Lung (tissue), 12 donors: ENCODE measurements around the gene FLNB. TPM values are rescaled to one million over a fixed set of nuclear protein-coding genes. Genes with fewer than 3 reads are reported as not detected.
A peak's percentile ranks its signal among the peaks of the same experiment; 100 is the strongest.

Experiments
- ATAC-seq: fragments of 200-7000 bp; cut with Tn5 transposase; one replicate; pipeline ENCODE4 v1.9.1; 2020; ENCODE audit warnings: moderate number of reproducible peaks; ENCODE audit not compliant: insufficient read depth, low FRiP score
- DNase-seq, 3 donors: peaks; one replicate each; pipeline ENCODE4 v3.0.0-alpha.2; 2013 to 2017
- H3K27ac ChIP-seq, 2 donors: one replicate each; pipeline ENCODE4 v1.5.1; 2013; ENCODE audit warnings: mild to moderate bottlenecking in 2 of 2, moderate library complexity in 2 of 2, control low read depth in 1 of 2, inconsistent platforms in 1 of 2, low read depth in 1 of 2, low read length in 1 of 2
- H3K27me3 ChIP-seq, 3 donors: one replicate each; pipeline ENCODE4 v1.5.1; 2013; ENCODE audit warnings: low read length in 2 of 3; ENCODE audit not compliant: control insufficient read depth in 3 of 3, insufficient read depth in 3 of 3
- H3K36me3 ChIP-seq, 4 donors: one replicate each; pipeline ENCODE4 v1.5.1; 2013; ENCODE audit warnings: low read length in 4 of 4, mild to moderate bottlenecking in 1 of 4, moderate library complexity in 1 of 4; ENCODE audit not compliant: control insufficient read depth in 4 of 4, insufficient read depth in 4 of 4
- H3K4me1 ChIP-seq, 5 donors: one replicate each; pipeline ENCODE4 v1.5.1; 2013; ENCODE audit warnings: low read length in 5 of 5, mild to moderate bottlenecking in 2 of 5, moderate library complexity in 1 of 5; ENCODE audit not compliant: control insufficient read depth in 5 of 5, insufficient read depth in 5 of 5
- H3K4me3 ChIP-seq: one replicate; pipeline ENCODE4 v1.5.1; 2013; ENCODE audit warnings: mild to moderate bottlenecking, control low read depth, moderate library complexity
- H3K9ac ChIP-seq, 2 donors: one replicate each; pipeline ENCODE4 v1.5.1; 2013; ENCODE audit warnings: low read length in 2 of 2, control low read depth in 1 of 2; ENCODE audit not compliant: insufficient read depth in 1 of 2
- H3K9me3 ChIP-seq, 4 donors: one replicate each; pipeline ENCODE4 v1.5.1; 2013; ENCODE audit warnings: low read length in 3 of 4, mild to moderate bottlenecking in 1 of 4, moderate library complexity in 1 of 4; ENCODE audit not compliant: control insufficient read depth in 4 of 4, insufficient read depth in 3 of 4
- WGBS, 2 donors: extraction: QIAGEN DNeasy Blood & Tissue Kit; methylation state at CpG; one replicate each; pipeline ENCODE4 v1.1.7; 2013; 5-methylcytosine and 5-hydroxymethylcytosine counted together
- polyA plus RNA-seq, 2 donors: library from polyadenylated mRNA; stranded (reverse); fragments of 200-250 nt; gene quantifications; one replicate each; pipeline ENCODE4 v1.2.1, GENCODE V29; 2013
- total RNA-seq, 2 donors: library from RNA; depleted of rRNA in 1 of 2; stranded (reverse); fragments of >200 nt in 1 of 2; gene quantifications; one replicate each; pipeline ENCODE4 v1.2.1, GENCODE V29; 2014 to 2021
- TF ChIP-seq, protein P1 (sequence below): IDR thresholded peaks from 2 replicates; pipeline ENCODE4 v1.5.1; 2012; ENCODE audit warnings: mild to moderate bottlenecking; ENCODE audit errors: control extremely low read depth, extremely low read depth
- donor health status: control.
- donor health status: control.
- donor health status: Bipolar disorder and iron deficiency.
- donor health status: healthy.
- donor health status: DM: yes; HTN: yes; CAD: no.

Gene FLNB
- total and polyA plus RNA-seq, 4 donors = 32.4 to 122 (median 93.7) TPM

DNA sequence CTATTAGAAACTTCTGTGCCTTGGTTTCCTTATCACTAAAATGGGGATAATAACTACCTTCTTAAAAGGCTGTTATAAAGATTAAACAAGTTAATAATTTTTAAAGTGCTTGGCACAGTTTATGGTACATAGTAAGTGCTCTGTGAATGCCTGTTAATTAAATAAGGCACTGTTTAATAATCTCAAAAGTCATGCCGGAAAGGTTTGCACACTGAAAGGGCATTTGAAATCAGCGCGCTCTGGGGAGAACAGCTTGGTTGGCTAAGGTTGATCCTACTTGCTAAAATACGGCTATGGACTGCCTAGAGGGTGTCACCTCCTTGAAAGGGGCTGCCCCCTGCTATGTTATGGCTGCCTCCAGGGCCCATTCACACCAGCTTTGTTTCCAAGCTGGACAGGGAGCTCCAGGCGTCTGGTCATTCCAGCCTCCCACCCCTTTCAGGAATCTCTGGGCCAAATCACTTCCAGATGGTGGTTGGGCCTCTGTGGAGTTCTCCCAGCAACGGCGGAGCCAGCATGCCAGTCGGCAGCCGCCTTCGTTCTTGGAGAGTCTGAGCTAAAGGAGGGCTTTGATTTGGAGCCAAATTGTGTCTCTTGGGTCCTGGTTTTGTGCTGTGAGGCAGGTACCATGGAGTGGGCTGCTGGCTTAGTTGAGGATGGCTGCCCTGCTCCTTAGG lies 5.9 kb downstream of the FLNB start:
- no peaks in the 10 kb centered on the region for H3K36me3 ChIP-seq
- H3K4me3 ChIP-seq = no peak overlapping the region
- no peak overlapping the region for H3K9ac ChIP-seq
- no peak overlapping the region for H3K27ac ChIP-seq
- no peaks in the 10 kb centered on the region for H3K9me3 ChIP-seq
- peaks cover 0 to 23% (median 16%) of the 10 kb centered on the region in 5 donors for H3K4me1 ChIP-seq
- ATAC-seq (no peak), DNase-seq (peak; percentile 67 to 76 (median 76))
- 63 to 86% methylated on average over 10 of the region's 10 CpGs for WGBS, 2 donors
- H3K27me3 ChIP-seq = no peaks in the 10 kb centered on the region
- TF ChIP-seq, protein P1, sequence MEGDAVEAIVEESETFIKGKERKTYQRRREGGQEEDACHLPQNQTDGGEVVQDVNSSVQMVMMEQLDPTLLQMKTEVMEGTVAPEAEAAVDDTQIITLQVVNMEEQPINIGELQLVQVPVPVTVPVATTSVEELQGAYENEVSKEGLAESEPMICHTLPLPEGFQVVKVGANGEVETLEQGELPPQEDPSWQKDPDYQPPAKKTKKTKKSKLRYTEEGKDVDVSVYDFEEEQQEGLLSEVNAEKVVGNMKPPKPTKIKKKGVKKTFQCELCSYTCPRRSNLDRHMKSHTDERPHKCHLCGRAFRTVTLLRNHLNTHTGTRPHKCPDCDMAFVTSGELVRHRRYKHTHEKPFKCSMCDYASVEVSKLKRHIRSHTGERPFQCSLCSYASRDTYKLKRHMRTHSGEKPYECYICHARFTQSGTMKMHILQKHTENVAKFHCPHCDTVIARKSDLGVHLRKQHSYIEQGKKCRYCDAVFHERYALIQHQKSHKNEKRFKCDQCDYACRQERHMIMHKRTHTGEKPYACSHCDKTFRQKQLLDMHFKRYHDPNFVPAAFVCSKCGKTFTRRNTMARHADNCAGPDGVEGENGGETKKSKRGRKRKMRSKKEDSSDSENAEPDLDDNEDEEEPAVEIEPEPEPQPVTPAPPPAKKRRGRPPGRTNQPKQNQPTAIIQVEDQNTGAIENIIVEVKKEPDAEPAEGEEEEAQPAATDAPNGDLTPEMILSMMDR = no peak

DNA sequence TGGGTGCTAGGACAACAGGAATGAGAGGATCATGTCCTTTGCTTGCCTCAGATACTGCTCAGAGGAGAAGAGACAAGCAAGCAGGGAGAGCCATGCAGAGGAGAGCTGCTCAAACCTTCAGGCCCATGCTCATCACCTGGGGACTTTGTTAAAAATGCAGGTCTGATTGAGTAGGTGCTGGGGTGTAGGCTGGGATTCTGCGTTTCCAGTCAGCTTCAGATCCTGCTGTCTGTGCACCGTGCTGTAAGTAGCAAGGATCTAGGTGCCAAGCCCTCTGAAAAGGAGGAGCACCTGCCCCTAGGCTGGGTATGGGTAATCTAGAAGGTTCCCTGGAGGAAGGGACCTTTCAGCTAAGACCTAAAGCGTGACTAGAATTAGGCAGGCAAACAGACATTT lies 7.3 kb downstream of the FLNB start:
- H3K27me3 ChIP-seq = no peaks in the 10 kb centered on the region
- H3K27ac ChIP-seq = no peak overlapping the region
- TF ChIP-seq, protein P1 = no peak
- DNase-seq (no peak), ATAC-seq (peak; percentile 11)
- 90 to 98% methylated on average over 3 of the region's 3 CpGs for WGBS, 2 donors
- no peak overlapping the region for H3K9ac ChIP-seq
- H3K9me3 ChIP-seq = no peaks in the 10 kb centered on the region
- H3K4me1 ChIP-seq = peaks cover 5 to 17% (median 14%) of the 10 kb centered on the region in 5 donors
- H3K4me3 ChIP-seq = no peak overlapping the region
- H3K36me3 ChIP-seq = no peaks in the 10 kb centered on the region

DNA sequence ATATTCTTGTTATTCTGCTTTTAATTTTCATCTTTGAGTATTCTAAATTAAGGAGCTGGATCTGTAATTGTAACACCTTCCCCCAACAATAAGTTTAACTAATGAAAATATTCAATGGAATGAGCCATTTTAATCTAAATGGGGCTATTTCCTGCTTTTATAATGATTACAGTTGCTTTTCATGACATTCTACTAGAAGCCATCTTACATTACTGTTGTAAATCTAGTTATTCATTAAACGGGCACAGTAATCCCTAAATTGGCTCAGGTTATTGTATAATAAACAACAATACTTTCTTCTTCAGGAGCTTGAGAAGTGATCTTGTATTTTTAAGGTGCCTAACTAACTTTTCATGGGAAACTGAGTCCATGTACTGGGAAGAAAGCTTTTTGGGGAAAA lies 8.5 kb downstream of the FLNB start:
- H3K27me3 ChIP-seq = no peaks in the 10 kb centered on the region
- DNase-seq (no peak), ATAC-seq (no peak)
- peaks cover 5 to 24% (median 12%) of the 10 kb centered on the region in 5 donors for H3K4me1 ChIP-seq
- TF ChIP-seq, protein P1 = no peak
- no peak overlapping the region for H3K27ac ChIP-seq
- WGBS, 2 donors = 70 to 77% methylated on average over 1 of the region's 1 CpG
- no peaks in the 10 kb centered on the region for H3K36me3 ChIP-seq
- no peak overlapping the region for H3K9ac ChIP-seq
- H3K4me3 ChIP-seq = no peak overlapping the region
- no peaks in the 10 kb centered on the region for H3K9me3 ChIP-seq
